Stimulated activated CD8-positive, alpha-beta memory T cell treated with anti-CD3 and anti-CD28 coated beads, Interleukin-4, amount 100 ng/mL, for 1 hour (primary cell): ENCODE data around the gene TRIM52.

Experiments
- DNase-seq, 2 donors: peaks; one replicate each; pipeline ENCODE4 v3.0.0-alpha.2; 2020; ENCODE audit warnings: low read depth in 2 of 2, low spot score in 1 of 2

The TRIM52 gene

GRCh38 chr5:181258576-181258975 lies 2.4 kb downstream of the TRIM52 start:
- DNase-seq = no peak

- DNase-seq = no peak
These were observed 4.9 kb downstream of the TRIM52 start for GRCh38 chr5:181255836-181256578.

- no peak for DNase-seq
These were observed 5.7 kb downstream of the TRIM52 start for GRCh38 chr5:181255276-181255675.

- no peak for DNase-seq
These were observed 12.7 kb downstream of the TRIM52 start for GRCh38 chr5:181248277-181248676.

- DNase-seq = peak; percentile 57 to 60
These were observed 14.5 kb downstream of the TRIM52 start for GRCh38 chr5:181246276-181247049.

GRCh38 chr5:181245427-181246275 lies 15.3 kb downstream of the TRIM52 start:
- no peak for DNase-seq

- DNase-seq = peak; percentile 75 to 80
These were observed 17.2 kb downstream of the TRIM52 start, which contains the start of gene RACK1 for GRCh38 chr5:181243564-181244343. Gene RACK1 (minus strand): TSS chr5:181243906. CDS start chr5:181243800, 106 bp downstream.

GRCh38 chr5:181243018-181243563 lies 17.9 kb downstream of the TRIM52 start:
- no peak for DNase-seq

- DNase-seq = no peak
These were observed 18.9 kb downstream of the TRIM52 start for GRCh38 chr5:181242031-181242451.

- no peak for DNase-seq
These were observed 19.5 kb downstream of the TRIM52 start for GRCh38 chr5:181241393-181241975.

GRCh38 chr5:181239062-181239663 lies 21.8 kb downstream of the TRIM52 start:
- no peak for DNase-seq

- no peak for DNase-seq
These were observed 23.1 kb downstream of the TRIM52 start for GRCh38 chr5:181237729-181238385.

GRCh38 chr5:181236954-181237641 lies 23.8 kb downstream of the TRIM52 start:
- no peak for DNase-seq

GRCh38 chr5:181236471-181236870 lies 24.5 kb downstream of the TRIM52 start:
- DNase-seq = no peak

GRCh38 chr5:181235689-181236366 lies 25.1 kb downstream of the TRIM52 start:
- DNase-seq = no peak

- no peak for DNase-seq
These were observed 25.6 kb downstream of the TRIM52 start for GRCh38 chr5:181235323-181235688.

GRCh38 chr5:181234455-181235306 lies 26.3 kb downstream of the TRIM52 start:
- no peak for DNase-seq
